IPS-NIHi7 (cell line): ENCODE data around the gene GNAI1.
A peak's percentile ranks its signal among the peaks of the same experiment; 100 is the strongest.

Source experiments
- DNase-seq: peaks from one replicate; pipeline ENCODE4 v3.0.0; 2012; ENCODE audit warnings: mixed read lengths; ENCODE audit errors: extremely low spot score

The GNAI1 gene

DNA sequence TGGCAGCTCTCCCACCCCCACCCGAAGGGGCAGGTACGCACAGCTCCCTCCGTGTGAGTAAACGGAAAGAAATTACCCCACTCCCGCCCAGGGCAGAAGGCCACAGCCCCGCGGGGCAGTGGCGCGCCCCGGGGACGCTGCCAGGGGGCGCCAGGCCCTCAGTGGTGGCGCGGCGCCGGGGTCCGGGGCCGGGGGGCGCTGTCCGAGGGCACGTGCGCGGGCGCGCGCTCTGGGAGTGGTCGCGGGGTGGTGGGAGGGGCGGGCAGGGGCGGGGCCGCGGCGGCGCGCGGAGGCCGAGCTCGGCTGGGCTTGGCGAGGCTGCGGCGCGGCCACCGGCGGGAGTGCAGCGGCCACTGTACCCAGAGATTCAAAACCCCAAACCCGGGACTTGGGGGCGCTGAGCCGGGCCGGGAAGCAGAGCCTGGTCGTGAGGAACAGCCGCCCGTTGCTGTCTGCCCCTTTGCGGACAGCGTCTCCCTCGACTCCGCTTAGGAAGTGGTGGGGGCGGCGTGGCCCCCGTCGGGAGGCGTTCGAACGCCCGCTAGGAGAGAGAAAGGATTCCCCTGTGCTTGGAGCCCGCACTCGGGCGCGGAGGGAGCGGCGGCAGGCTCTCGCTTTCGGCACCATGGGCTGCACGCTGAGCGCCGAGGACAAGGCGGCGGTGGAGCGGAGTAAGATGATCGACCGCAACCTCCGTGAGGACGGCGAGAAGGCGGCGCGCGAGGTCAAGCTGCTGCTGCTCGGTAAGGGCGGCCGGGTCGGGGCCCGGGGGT is at the start of gene GNAI1:
GNAI1 (plus strand) TSS at position 296 of the 773 bp plus-strand sequence; CDS start at position 626, 330 bp downstream.
- DNase-seq, result peak; percentile 83

DNA sequence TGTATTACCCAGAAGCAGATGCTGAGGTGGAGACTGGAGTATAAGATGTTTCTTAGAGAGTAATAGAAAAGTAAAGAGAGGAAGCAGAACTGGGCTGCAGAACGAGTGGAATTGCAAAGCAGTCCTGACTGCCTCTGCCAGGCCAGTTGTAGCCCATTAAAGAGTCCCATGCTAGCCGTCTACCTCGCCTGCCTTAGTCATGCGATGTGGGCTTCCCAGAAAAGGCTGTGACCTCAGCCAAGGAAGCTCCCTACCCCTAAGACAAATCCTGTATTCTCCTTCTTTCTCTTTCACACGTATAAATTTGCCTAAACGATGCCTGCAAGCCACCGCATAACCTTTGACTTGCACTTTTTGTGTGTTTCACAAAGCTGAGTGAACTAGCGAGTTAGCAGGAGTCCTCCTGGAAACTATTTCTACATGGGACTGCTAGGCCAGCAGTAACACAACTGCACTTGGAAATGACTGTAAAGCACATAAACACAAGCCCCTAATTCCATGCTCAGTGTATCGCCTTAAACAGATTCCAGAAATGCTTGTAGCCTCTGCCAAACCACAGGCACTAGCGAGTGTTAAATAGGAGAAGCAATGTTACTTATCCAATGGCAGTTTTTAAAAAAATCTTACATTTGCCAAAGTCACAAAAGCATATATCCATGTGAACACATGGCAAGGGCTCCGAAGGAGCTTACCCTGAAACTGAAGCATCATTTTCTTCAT is 47.4 kb upstream of the GNAI1 start:
- peak; percentile 18 for DNase-seq

DNA sequence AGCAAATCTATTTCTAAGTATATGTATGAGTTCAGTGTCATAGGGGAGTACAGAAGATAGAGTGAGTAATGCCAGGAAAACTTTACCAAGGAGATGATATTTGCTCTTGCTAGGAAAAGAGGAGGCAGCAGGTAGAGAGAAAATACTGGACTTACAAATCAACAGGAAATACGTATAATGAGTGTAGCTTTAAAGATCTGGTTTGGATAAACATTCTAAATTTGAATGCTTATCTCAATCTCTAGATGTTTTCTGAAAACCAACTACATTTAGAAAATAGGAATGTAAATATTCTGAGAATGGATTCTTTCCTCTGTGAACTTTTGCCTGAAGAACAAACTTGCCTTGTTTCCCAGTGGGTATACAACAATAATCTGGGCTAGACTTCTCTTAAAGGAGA is 46.9 kb upstream of the GNAI1 start:
- no peak for DNase-seq

DNA sequence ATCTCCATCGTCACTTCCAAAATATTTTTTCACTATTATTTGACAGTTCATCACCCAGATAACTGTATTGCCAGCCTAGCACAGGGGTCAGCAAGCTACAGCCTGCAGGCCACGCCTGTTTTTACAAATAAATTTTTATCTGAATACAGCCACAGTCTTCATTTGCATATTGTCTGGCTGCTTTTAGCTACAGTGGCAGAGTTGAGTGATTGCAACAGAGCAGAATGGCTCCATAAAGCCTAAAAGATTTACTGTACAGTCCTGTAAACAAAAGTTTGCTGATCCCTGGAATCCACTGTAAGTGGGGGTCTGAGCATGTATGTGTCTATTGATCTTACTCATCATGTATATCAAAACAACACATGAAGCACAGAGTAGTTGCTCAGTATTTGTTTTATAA is 45.9 kb upstream of the GNAI1 start:
- no peak for DNase-seq

DNA sequence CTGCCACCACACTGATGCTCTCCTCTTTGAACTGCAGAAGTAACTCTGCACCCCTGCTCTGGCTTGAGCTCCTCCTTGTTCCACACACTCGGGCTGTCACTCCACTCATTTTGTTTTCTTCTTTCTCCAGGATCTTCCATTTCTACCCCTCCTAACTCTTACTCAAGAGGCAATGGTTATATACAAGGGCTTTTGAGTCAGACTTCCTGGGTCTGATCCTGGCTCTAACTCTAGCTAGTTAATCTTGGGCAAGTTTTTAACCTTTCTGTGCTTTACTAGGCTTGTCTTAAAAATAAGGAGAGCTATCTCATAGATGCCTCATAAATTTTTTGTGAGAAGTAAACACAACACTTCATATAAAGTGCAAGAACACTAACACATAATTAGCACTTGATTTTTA is 45.3 kb upstream of the GNAI1 start:
- no peak for DNase-seq

DNA sequence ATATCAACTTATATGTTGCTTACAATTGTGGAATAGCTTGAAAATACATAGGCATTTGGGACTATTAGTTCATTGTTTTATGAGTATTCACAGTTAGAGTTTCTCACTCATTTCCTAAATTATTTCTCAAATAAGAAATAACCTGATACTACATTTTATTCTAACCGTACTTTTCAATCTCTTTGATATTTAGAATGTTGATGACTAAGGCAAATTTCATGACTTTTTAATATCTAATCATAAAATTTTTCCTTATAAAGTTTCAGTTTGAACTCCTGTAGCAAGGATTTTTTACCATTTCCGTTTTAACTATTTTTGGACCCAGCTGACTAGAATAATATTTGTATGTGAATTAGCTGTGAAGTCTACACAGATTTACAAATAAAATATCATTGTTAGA is 41.3 kb upstream of the GNAI1 start:
- no peak for DNase-seq

DNA sequence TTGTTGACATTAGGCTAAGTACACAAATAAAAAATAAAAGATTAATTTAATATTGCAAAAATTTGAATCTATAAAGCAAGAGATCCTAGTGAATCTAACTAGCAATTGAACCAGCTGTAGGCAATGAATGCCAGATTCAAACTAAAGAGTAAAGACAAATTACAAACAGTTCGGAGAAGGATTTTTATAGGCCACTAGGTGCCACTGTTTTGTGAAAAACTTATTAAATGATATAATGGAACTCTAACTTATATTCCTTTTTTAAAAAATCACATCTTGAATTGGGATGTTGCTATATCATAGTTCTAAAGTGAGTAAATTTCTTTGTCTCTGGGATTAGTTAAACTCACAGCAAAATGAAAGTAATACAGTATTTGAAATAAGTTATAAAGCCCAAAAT is 39.1 kb upstream of the GNAI1 start:
- DNase-seq, result no peak

DNA sequence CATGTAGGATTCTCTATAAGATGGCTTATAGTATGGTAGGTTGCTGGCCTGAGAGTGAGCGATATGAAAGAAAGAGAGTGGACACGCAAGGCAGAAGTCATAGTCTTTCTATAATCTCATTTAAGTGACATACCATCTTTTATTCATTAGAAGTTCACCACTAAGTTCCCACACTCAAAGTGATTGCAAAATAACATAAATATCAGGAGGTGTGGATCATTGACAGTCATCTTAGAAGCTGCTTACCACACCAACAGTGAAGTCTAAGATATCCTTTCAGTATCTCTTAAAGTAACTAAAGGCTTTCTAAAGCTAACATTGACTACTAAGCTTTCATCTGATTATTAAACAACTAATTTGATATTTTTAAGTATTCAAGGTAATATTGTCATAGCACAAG is 36.9 kb upstream of the GNAI1 start:
- DNase-seq, result no peak

DNA sequence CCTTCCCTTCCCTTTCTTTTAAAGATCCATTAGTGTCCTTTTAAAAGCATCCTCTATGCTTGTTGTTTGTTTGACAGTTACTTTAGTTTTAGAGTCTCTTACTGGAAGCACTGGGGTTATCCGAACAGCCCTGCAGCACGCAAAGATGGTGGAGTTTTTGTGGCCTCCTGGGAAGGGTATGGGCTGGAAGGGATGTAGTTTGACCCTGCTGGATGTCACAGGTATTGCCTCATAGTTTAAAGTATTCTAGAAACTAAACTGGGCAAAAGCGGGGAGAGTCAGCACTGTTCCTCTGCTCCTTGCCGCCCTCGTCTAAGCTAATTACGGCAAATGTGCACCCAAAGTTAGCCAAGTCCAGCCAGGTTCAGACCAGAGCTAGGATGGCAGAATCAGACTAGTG is 35.8 kb upstream of the GNAI1 start:
- peak; percentile 49 for DNase-seq

DNA sequence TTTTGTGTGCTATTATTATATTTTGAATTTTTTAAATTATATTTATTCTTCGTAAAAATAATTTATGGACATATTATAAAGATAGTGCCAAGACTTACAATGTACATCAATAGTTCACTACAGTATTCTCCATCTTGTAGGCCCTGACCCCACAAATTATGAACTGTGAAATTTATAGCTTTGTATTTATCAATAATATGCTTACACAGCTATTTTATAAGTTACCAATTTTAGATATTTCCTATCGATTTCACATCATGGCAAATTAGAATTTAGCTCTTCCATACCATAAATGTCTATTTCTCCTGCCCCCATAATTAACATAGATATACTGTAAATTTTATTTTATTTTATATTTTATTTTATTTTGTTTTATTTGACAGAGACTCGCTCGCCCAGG is 34.4 kb upstream of the GNAI1 start:
- no peak for DNase-seq

DNA sequence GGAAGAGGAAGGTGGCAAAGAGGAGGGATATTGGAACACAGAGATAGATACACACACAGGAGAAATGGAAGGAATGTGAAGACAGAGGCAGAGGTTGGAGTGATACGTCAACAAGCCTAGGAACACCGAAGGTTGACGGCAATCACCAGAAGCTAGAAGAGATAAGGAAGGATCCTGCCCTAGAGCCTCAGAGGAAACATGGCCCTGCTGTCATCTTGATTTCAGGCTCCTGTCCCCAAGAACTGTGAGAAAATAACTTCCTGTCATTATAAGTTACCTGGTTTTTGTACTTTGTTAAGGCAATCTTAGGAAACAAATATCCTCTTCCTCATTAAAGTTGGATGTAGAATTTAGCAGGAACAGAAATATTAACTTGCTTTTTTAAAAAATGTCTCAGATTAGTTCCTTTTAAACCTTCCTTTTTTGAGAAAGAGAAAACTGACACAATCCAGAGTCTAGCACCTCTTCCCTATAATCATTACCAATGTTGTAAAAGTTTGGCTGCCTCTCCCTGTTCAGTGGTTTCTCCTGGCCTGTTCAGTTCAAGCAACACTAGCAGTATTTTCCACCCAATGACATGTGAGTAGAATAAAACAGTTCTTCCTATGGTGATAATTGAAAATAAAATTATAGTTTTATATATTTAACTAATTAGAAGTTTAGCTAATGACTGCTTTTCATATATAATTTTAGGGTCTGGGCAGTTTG is 28.8 kb upstream of the GNAI1 start:
- no peak for DNase-seq

DNA sequence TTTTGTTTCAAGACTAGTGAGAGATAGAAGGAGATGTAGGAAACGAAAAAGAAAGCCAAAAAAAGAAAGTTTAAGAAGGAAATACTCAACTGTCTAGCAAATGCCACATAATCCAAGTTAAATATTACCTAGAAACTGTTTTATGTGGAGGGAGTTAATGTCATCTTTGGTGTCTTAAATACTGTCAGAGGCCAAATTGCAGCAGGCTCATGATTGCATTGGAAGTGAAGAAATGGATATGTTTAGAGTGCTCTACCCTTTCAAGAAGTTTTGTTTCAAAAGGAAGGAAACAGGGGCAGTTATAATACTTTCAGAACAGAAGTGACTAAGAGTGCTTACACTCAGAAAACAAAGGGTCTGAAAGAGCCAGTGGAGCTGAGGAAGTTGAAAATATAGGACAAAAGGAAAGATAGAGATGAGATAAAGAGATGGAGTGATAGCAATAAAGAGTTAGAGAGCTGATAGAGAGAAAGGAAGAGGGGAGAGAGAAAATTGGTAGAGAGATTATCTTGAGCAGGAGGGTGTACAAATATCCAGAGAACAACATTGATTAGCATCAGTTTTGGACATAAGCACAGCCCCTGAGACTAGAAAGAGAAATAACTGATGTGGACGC is 28.0 kb upstream of the GNAI1 start:
- no peak for DNase-seq

DNA sequence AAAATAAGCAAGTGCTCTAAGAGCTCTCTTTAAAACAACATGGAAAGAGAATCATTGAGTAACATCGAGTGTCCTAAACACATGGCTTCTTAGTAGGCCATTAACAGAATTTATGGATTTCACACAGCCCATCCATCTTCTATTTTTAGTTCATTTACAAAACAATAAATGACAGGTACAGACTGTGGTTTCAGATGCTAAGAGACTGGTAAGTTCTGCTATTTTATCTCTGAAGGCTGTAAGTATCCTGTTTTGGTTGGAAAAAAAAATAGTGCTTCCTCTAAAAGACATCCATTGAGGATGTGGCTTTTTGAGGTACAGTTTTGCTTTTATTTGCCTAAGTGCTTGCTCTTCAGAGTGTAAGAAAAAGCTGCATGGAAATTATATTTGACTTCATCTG is 27.4 kb upstream of the GNAI1 start:
- no peak for DNase-seq

DNA sequence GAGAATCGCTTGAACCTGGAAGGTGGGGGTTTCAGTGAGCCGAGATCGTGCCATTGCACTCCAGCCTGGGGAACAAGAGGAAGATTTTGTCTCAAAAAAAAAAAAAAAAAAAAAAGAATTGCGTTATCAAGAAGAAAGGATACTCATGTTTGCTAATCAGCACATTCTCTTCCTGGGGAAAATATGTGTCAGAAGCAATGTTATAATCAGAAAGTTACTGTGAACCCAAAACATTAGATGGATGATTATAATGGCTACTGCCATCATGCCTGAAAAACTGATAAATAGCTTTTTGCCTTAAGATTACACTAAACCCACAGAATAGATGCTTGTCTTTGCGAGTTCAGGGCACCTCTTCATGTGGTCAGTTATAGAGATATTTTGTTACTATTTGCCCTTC is 24.3 kb upstream of the GNAI1 start:
- no peak for DNase-seq

DNA sequence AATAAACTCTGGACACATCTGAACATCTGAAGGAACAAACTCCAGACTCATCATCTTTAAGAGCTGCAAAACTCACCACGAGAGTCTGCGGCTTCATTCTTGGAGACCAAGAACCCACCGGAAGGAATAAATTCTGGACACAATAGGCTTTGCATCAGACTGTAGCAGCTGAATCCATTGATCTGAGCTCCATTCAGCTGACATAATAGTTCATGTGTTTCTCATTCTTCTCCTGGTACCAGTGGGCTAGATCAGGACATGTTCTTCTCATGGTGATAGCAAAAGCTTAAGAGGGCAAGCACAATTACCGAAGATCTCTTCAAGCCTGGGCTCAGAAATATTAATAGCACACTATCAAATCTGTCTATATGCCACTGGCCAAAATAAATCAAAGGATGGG is 20.5 kb upstream of the GNAI1 start:
- no peak for DNase-seq

DNA sequence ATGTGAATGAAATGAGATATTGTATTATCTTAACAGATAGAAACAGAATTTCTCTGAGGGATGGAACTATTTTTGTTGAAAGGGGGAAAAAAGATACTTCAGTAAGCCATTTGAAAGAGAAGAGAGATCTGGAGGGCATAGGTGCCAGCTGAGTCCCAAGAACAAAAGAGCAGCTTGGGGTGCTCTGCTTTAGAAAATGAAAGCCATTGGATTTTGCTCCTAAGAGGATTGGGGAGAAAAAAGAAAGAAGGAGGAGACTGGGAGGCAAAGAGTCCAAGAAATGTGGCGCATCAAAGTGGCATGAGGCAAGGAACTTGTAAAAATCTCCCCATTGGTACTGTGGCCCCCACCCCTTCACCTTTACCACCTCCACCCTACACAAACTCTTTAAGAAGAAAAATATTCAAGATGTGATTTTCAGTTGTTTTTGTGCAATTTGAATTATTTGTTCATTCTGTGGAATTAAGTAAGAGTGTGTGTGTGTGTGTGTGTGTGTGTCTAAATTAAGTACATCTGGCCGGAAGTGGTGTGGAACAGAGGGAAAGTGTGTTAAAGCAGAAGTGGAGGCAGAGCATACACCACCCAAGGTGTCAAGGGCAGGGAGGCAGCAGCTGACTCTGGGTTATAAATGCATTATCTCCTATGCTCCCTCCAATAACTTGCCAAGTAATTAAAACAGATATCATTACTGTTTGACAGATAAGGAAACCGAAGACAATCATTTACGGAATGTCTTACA is 9.9 kb upstream of the GNAI1 start:
- DNase-seq, result no peak

DNA sequence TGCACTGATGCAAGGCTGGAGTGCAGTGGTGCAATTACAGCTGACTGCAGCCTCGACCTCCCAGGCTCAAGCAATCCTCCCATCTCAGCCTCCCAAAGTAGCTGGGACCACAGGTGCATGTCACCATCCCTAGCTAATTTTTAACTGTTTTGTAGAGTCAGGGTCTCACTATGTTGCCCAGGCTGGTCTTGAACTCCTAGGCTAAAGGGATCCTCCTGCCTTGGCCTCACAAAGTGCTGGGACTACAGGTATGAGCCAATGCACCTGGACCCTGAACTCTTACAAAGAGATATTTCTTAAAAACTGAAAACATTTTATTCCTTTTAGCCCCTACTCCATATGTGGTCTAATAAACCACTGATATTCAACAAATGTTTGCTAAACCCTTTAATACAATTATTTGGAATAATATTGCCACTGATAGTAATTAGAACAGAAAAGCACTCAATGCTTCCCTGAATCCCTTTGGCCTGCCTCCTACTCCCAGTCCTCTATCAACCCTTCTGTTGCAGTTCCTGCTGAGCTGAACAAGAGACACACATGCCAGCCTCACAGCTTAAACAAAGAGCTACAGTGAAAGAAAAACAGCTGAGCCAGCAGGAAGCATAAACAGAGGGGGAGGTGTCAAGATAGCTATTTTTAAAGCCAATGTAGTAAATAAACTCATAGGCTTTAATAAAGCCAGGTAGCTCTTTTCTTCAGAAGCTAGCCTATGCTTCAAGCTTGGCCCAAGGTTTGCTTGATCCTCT is 7.0 kb upstream of the GNAI1 start:
- peak; percentile 71 for DNase-seq

DNA sequence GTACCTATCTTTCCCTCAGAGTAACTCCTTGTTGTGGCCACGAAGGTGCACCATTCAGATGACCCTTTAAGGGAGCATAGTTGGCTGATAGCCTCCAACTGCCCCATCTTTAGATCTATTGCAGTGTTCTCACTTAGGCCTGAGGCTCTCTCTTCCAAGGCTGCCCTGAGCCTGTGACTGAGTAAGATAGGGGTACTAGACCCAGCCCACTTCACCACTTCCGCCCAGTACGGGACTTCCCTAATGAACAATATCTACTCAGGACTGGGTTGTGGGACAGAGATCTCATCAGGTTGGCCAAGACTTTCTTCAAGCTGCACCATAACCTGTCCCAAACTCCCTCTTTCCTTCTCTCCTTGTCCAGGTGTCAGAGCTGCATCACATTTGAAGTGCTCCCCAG is 5.7 kb upstream of the GNAI1 start:
- no peak for DNase-seq

DNA sequence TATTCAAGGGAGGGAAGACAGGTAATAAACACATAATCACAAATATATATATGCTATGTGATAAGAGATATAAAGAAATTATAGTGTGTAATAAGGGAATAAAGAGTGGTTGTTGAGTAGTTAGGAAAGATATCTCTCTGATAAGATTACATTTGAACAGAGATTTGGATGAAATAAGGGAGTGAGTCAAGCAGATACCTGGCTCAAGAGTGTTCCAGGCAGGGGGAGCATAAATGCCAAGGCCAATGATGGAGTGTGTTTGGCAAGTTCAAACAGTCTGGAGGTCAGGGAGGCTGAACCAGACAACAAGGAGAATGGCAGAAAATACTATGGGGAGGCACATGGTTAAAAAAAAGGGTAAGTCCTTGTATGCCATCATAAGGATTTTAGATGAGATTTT is 4.8 kb upstream of the GNAI1 start:
- no peak for DNase-seq

DNA sequence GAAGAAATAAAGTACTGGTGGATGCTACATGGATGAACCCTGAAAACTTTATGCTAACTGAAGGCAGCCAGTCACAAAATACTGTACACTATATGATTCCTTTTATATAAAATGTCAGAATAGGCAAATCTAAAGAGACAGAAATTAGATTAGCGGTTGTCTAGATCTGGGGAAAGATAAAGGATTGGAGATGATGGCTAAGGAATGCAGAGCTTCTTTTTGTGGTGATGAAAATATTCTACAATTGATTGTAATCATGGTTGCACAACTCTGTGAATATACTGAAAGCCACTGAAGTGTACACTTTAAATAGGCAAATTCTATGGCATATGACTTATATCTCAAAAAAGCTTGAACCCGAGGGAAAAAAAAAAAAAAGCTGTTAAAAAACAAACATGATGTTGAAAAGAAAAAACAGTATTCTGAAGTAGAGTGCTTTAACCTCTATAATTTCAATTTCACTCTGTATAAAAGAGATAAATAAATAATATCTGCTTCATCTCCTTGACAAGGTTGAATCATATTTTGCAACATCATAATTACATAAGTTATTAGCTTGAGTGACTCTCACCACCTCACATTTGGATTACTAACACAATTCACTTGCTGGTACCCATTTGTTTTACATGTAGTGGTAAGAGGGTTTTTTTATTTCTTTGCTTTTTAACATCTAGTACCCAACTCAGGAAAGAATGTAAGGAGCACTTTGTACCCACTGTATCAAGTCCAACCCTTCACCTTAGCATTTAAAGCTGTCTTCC is 2.8 kb upstream of the GNAI1 start:
- no peak for DNase-seq
